ENCODE data around the gene BRSK2. TPM values are rescaled to one million over a fixed set of nuclear protein-coding genes. Genes with fewer than 3 reads are reported as not detected.
A peak's percentile ranks its signal among the peaks of the same experiment; 100 is the strongest.

BRSK2 gene
- total and polyA plus RNA-seq, 9 of the 15 experiments (the other 6 are each of a cell fraction or from before 2014, with no cell fraction given): 0.06 to 0.52 (median 0.18) TPM; not detected in 5

GRCh38 chr11:1356007-1356435 lies 33.7 kb upstream of the BRSK2 start (continued):
- no peak for TF ChIP-seq XRCC4 (IDR thresholded peaks at IDR 0.05; ENCODE audit: extremely low read depth, insufficient read depth, insufficient read length)
- TF ChIP-seq TSC22D4 (tag; IDR thresholded peaks at IDR 0.05): no peak

- CTCF ChIA-PET (ENCODE audit: low intra/inter-chr PET ratio): no interaction called here
- no peaks in the 10 kb centered on the region for H3K79me2 ChIP-seq (ENCODE audit: control insufficient read depth, insufficient read depth, low read length)
- BruUV-seq (replicated peaks): no TSS peak
- ATAC-seq (no peak), FAIRE-seq (no peak), DNase-seq (ENCODE audit: extremely low read depth in 1 of 4, low spot score in 3 of 4) (no peak)
- H3K36me3 ChIP-seq (ENCODE audit: control insufficient read depth, insufficient read depth, low read length): no peaks in the 10 kb centered on the region
- in situ Hi-C loops (cut with MboI) (no loop called here), intact Hi-C loops (cut with micrococcal nuclease) (no loop called here)
- no peaks in the 10 kb centered on the region for H3K9me1 ChIP-seq (ENCODE audit: control insufficient read depth, insufficient read depth, low read length)
- no peak overlapping the region for H3K4me3 ChIP-seq
- no peak overlapping the region for H2AFZ ChIP-seq (ENCODE audit: low read depth, low read length)
- TF ChIP-seq SMARCA4 (IDR thresholded peaks at IDR 0.05) (0 out of 2 replicates have a peak, but pooled peaks have one; percentile 1), ZNF512 (tag; IDR thresholded peaks at IDR 0.05) (peak; percentile 69), RFX1 (IDR thresholded peaks at IDR 0.05) (no peak), CHD4 (IDR thresholded peaks at IDR 0.05; ENCODE audit: insufficient read depth, insufficient replicate concordance, low read depth, low read length, poor library complexity, severe bottlenecking) (no peak)
- no peak overlapping the region; the same call in 1 of the 2 replicates for H3K4me2 ChIP-seq (ENCODE audit: insufficient read depth, low read length)
- H4K20me1 ChIP-seq (replicated peaks; ENCODE audit: control insufficient read depth, insufficient read depth, low read length): peaks cover 6% of the 10 kb centered on the region; the same call in 1 of the 2 replicates
- H3K9me3 ChIP-seq (replicated peaks; ENCODE audit: control insufficient read depth, insufficient read depth, low read depth, low read length): no peaks in the 10 kb centered on the region
- peaks cover 16 to 60% of the 10 kb centered on the region in 2 experiments; a peak in 4 of 5 replicates for H3K27me3 ChIP-seq (ENCODE audit: control insufficient read depth in 2 of 2, insufficient read depth in 2 of 2, low read length in 2 of 2)
- 16% methylated on average over 9 of the region's 13 CpGs for WGBS (ENCODE audit: insufficient coverage, low coverage, missing lambda C conversion rate)
- no peak overlapping the region; the same call in 2 of the 3 replicates for H3K27ac ChIP-seq (ENCODE audit: extremely low read depth, low read depth, low read length)
- H3K9ac ChIP-seq (ENCODE audit: insufficient read depth in 1 of 2, low read depth in 2 of 2, low read length in 2 of 2): no peak overlapping the region
- H3K4me1 ChIP-seq (replicated peaks in 1 of 2; ENCODE audit: control insufficient read depth in 2 of 2, insufficient read depth in 2 of 2, low read length in 2 of 2): peaks cover 14 to 34% of the 10 kb centered on the region in 2 experiments; a peak in 4 of 5 replicates
- POLR2A ChIA-PET: no interaction called here
These were observed 33.2 kb upstream of the BRSK2 start for GRCh38 chr11:1356478-1356960.

Measured in K562 (cell line).